HepG2 (cell line): ENCODE measurements around the gene TRPV6.

Experiments used
- ASH2L ChIP-seq: fragments of 300-600, 200-600 bp; sonication (generic); IDR thresholded peaks from 2 replicates; pipeline ENCODE4 v1.7.0; 2017; ENCODE audit warnings: low read depth, mild to moderate bottlenecking, moderate library complexity, mixed read lengths, low read length; ENCODE audit not compliant: insufficient read length
- BHLHE40 ChIP-seq: IDR thresholded peaks from 2 replicates; pipeline ENCODE4 v1.6.1; 2011; ENCODE audit warnings: low read length, improper control_type of control experiment
- CEBPB ChIP-seq: IDR thresholded peaks from 2 replicates; pipeline ENCODE4 v1.6.1; 2011; ENCODE audit warnings: low read depth, low read length, improper control_type of control experiment, borderline replicate concordance
- ERF ChIP-seq: IDR thresholded peaks from 2 replicates; pipeline ENCODE4 v1.6.1; 2018; ENCODE audit warnings: missing biosample characterization, missing genetic modification reagents
- GTF2F1 ChIP-seq: fragments of 150-350 bp; IDR thresholded peaks from 2 replicates; pipeline ENCODE4 v1.6.1; 2014; ENCODE audit warnings: low read length
- JDP2 ChIP-seq: sonication (generic); formaldehyde crosslinking; IDR thresholded peaks from 2 replicates; pipeline ENCODE4 v1.8.1; 2022; ENCODE audit warnings: missing genetic modification reagents, borderline replicate concordance
- NR2F1 ChIP-seq, 2 experiments: fragments of 450-650 bp in 1 of 2; formaldehyde crosslinking in 1 of 2; IDR thresholded peaks; 2 replicates each; pipeline versions ENCODE4 v1.5.0 to v1.6.1; 2016 to 2020; ENCODE audit warnings: mild to moderate bottlenecking in 1 of 2, missing compliant biosample characterization in 1 of 2, missing genetic modification reagents in 1 of 2, moderate library complexity in 1 of 2
- TFE3 ChIP-seq: IDR thresholded peaks from 2 replicates; pipeline ENCODE4 v1.6.1; 2016
- ZNF138 ChIP-seq: sonication (generic); formaldehyde crosslinking; IDR thresholded peaks from 2 replicates; pipeline ENCODE4 v1.5.0; 2020; ENCODE audit warnings: mild to moderate bottlenecking, low read depth, missing genetic modification reagents
- ZNF232 ChIP-seq: sonication (generic); formaldehyde crosslinking; IDR thresholded peaks from 2 replicates; pipeline ENCODE4 v1.4.0; 2020; ENCODE audit warnings: missing genetic modification reagents, borderline replicate concordance
- TF ChIP-seq, protein P1 (sequence below): sonication (generic); formaldehyde crosslinking; IDR thresholded peaks from 2 replicates; pipeline ENCODE4 v1.5.0; 2020; ENCODE audit warnings: mild to moderate bottlenecking, missing genetic modification reagents, moderate library complexity
- TF ChIP-seq, protein P2 (sequence below): sonication (generic); formaldehyde crosslinking; IDR thresholded peaks from 2 replicates; pipeline ENCODE4 v1.8.0; 2022; ENCODE audit warnings: mild to moderate bottlenecking, missing genetic modification reagents, borderline replicate concordance
- TF ChIP-seq, protein P3 (sequence below): sonication (generic); formaldehyde crosslinking; IDR thresholded peaks from 2 replicates; pipeline ENCODE4 v1.5.1; 2020; ENCODE audit warnings: mild to moderate bottlenecking, missing genetic modification reagents, moderate library complexity

- TF ChIP-seq, protein P1, sequence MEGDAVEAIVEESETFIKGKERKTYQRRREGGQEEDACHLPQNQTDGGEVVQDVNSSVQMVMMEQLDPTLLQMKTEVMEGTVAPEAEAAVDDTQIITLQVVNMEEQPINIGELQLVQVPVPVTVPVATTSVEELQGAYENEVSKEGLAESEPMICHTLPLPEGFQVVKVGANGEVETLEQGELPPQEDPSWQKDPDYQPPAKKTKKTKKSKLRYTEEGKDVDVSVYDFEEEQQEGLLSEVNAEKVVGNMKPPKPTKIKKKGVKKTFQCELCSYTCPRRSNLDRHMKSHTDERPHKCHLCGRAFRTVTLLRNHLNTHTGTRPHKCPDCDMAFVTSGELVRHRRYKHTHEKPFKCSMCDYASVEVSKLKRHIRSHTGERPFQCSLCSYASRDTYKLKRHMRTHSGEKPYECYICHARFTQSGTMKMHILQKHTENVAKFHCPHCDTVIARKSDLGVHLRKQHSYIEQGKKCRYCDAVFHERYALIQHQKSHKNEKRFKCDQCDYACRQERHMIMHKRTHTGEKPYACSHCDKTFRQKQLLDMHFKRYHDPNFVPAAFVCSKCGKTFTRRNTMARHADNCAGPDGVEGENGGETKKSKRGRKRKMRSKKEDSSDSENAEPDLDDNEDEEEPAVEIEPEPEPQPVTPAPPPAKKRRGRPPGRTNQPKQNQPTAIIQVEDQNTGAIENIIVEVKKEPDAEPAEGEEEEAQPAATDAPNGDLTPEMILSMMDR (CRISPR knock-in tag), result no peak
- TF ChIP-seq GTF2F1 (no peak), NR2F1 (CRISPR knock-in tag; IDR thresholded peaks at IDR 0.05) (no peak), JDP2 (CRISPR knock-in tag) (no peak), BHLHE40 (no peak), ZNF232 (CRISPR knock-in tag) (no peak), CEBPB (no peak), ERF (CRISPR knock-in tag) (no peak), ZNF138 (CRISPR knock-in tag) (no peak), TFE3 (CRISPR knock-in tag) (no peak), ASH2L (no peak)
- TF ChIP-seq, protein P2, sequence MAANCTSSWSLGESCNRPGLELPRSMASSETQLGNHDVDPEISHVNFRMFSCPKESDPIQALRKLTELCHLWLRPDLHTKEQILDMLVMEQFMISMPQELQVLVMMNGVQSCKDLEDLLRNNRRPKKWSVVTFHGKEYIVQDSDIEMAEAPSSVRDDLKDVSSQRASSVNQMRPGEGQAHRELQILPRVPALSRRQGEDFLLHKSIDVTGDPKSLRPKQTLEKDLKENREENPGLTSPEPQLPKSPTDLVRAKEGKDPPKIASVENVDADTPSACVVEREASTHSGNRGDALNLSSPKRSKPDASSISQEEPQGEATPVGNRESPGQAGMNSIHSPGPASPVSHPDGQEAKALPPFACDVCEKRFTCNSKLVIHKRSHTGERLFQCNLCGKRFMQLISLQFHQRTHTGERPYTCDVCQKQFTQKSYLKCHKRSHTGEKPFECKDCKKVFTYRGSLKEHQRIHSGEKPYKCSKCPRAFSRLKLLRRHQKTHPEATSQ (CRISPR knock-in tag), result no peak
- TF ChIP-seq, protein P3, sequence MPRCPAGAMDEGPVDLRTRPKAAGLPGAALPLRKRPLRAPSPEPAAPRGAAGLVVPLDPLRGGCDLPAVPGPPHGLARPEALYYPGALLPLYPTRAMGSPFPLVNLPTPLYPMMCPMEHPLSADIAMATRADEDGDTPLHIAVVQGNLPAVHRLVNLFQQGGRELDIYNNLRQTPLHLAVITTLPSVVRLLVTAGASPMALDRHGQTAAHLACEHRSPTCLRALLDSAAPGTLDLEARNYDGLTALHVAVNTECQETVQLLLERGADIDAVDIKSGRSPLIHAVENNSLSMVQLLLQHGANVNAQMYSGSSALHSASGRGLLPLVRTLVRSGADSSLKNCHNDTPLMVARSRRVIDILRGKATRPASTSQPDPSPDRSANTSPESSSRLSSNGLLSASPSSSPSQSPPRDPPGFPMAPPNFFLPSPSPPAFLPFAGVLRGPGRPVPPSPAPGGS (CRISPR knock-in tag), result no peak
Measured at GRCh38 chr7:142859829-142860228, 25.7 kb downstream of the TRPV6 start.
